T-helper 2 cell treated with Interferon-gamma antibody and Interleukin-4, amounts not matched to agents 5 μg/mL and 100 μg/mL, for 36 hours (primary cell): ENCODE results near the gene EDEM3.
"Not testable (repeated sequence)": the region's sequence is repeated elsewhere in the genome, so short reads cannot be mapped to it uniquely, and the experiment has no call there.

ENCODE experiments used
- DNase-seq: peaks from one replicate; pipeline ENCODE4 v3.0.0; 2021; ENCODE audit warnings: low spot score
- H3K27ac Mint-ChIP-seq: one replicate; pipeline ENCODE4 v1.8.0; 2021; ENCODE audit warnings: mild to moderate bottlenecking, mixed read lengths
- H3K27me3 Mint-ChIP-seq: one replicate; pipeline ENCODE4 v1.8.0; 2021; ENCODE audit warnings: low read depth, mixed read lengths
- H3K36me3 Mint-ChIP-seq: one replicate; pipeline ENCODE4 v1.8.0; 2021; ENCODE audit warnings: low read depth, mixed read lengths
- H3K4me1 Mint-ChIP-seq: one replicate; pipeline ENCODE4 v1.8.0; 2021; ENCODE audit warnings: low read depth, mixed read lengths
- H3K4me3 Mint-ChIP-seq: one replicate; pipeline ENCODE4 v1.8.0; 2022; ENCODE audit warnings: mild to moderate bottlenecking, moderate library complexity, mixed read lengths
- H3K9me3 Mint-ChIP-seq: one replicate; pipeline ENCODE4 v1.8.0; 2021; ENCODE audit warnings: mixed read lengths

EDEM3 gene

GRCh38 chr1:184785529-184785928, 30.9 kb upstream of the EDEM3 start:
- no peaks in the 10 kb centered on the region for H3K27me3 Mint-ChIP-seq
- no peak for DNase-seq
- peaks cover 27% of the 10 kb centered on the region for H3K36me3 Mint-ChIP-seq
- H3K4me3 Mint-ChIP-seq, result no peak overlapping the region
- peaks cover 40% of the 10 kb centered on the region for H3K9me3 Mint-ChIP-seq
- H3K4me1 Mint-ChIP-seq, result peaks cover 2% of the 10 kb centered on the region
- H3K27ac Mint-ChIP-seq, result no peak overlapping the region

- Mint-ChIP-seq H3K36me3 (peaks cover 23% of the 10 kb centered on the region), H3K9me3 (peaks cover 40% of the 10 kb centered on the region)
- H3K4me1 Mint-ChIP-seq, DNase-seq, H3K27ac Mint-ChIP-seq, H3K4me3 Mint-ChIP-seq, H3K27me3 Mint-ChIP-seq: not testable (repeated sequence)
These were observed 29.1 kb upstream of the EDEM3 start for GRCh38 chr1:184783723-184784122.

- no peak for DNase-seq
- Mint-ChIP-seq H3K9me3 (peaks cover 37% of the 10 kb centered on the region), H3K27ac (no peak overlapping the region), H3K36me3 (peaks cover 12% of the 10 kb centered on the region), H3K27me3 (no peaks in the 10 kb centered on the region), H3K4me3 (no peak overlapping the region), H3K4me1 (peaks cover 2% of the 10 kb centered on the region)
These were observed 27.3 kb upstream of the EDEM3 start for GRCh38 chr1:184781941-184782340.

- H3K4me3 Mint-ChIP-seq, result no peak overlapping the region
- no peak for DNase-seq
- no peaks in the 10 kb centered on the region for H3K4me1 Mint-ChIP-seq
- no peak overlapping the region for H3K27ac Mint-ChIP-seq
- H3K36me3 Mint-ChIP-seq, result peaks cover 2% of the 10 kb centered on the region
- H3K9me3 Mint-ChIP-seq, result no peaks in the 10 kb centered on the region
- peaks cover 9% of the 10 kb centered on the region for H3K27me3 Mint-ChIP-seq
These were observed 21.2 kb upstream of the EDEM3 start for GRCh38 chr1:184775885-184776284.

- H3K27ac Mint-ChIP-seq, result no peak overlapping the region
- H3K9me3 Mint-ChIP-seq, result no peaks in the 10 kb centered on the region
- peaks cover 2% of the 10 kb centered on the region for H3K36me3 Mint-ChIP-seq
- no peaks in the 10 kb centered on the region for H3K4me1 Mint-ChIP-seq
- peaks cover 10% of the 10 kb centered on the region for H3K27me3 Mint-ChIP-seq
- no peak for DNase-seq
- no peak overlapping the region for H3K4me3 Mint-ChIP-seq
These were observed 20.7 kb upstream of the EDEM3 start for GRCh38 chr1:184775329-184775728.

DNA sequence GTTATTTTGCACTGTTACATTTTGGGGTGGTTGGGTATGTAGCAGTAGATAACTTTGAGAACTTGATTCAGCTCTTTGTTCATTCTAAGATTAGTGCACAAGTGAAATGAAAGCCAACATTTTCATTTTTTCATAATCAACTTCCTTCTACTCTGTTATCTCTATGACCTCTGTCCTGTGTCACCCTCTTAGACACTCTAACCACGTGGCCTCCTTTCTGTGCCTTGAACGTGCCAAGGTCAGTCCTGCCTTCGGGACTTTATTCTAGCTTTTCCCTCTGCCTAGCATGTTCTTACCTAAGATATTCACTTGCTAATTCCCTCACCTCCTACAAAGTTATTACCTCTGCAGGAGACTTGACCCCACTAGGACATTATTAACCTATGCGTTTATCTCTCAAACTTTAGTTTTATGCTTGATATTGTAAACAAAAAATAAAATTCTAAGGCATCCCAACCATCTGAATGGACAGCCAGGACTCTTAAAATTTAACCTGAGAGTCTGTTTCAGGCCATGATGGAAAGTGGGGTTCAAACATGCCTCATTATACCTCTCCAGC, 19.2 kb upstream of the EDEM3 start:
- Mint-ChIP-seq H3K9me3 (no peaks in the 10 kb centered on the region), H3K27ac (no peak overlapping the region), H3K36me3 (peaks cover 2% of the 10 kb centered on the region)

GRCh38 chr1:184771190-184771691, 16.6 kb upstream of the EDEM3 start:
- no peaks in the 10 kb centered on the region for H3K4me1 Mint-ChIP-seq
- no peak for DNase-seq
- no peak overlapping the region for H3K27ac Mint-ChIP-seq
- H3K36me3 Mint-ChIP-seq, result peaks cover 2% of the 10 kb centered on the region
- no peaks in the 10 kb centered on the region for H3K9me3 Mint-ChIP-seq
- no peak overlapping the region for H3K4me3 Mint-ChIP-seq
- H3K27me3 Mint-ChIP-seq, result peaks cover 26% of the 10 kb centered on the region

More for the DNA sequence above, 19.2 kb upstream of the EDEM3 start:
- Mint-ChIP-seq H3K27me3 (peaks cover 19% of the 10 kb centered on the region), H3K4me1 (no peaks in the 10 kb centered on the region), H3K4me3 (no peak overlapping the region)
- no peak for DNase-seq

GRCh38 chr1:184770181-184770979, 15.7 kb upstream of the EDEM3 start:
- peaks cover 2% of the 10 kb centered on the region for H3K36me3 Mint-ChIP-seq
- H3K4me3 Mint-ChIP-seq, result no peak overlapping the region
- H3K4me1 Mint-ChIP-seq, result no peaks in the 10 kb centered on the region
- H3K27me3 Mint-ChIP-seq, result peaks cover 26% of the 10 kb centered on the region
- DNase-seq, result no peak
- no peak overlapping the region for H3K27ac Mint-ChIP-seq
- H3K9me3 Mint-ChIP-seq, result no peaks in the 10 kb centered on the region

GRCh38 chr1:184769241-184769640, 14.6 kb upstream of the EDEM3 start:
- Mint-ChIP-seq H3K9me3 (no peaks in the 10 kb centered on the region), H3K4me3 (no peak overlapping the region), H3K36me3 (no peaks in the 10 kb centered on the region), H3K4me1 (no peaks in the 10 kb centered on the region), H3K27me3 (peaks cover 23% of the 10 kb centered on the region), H3K27ac (no peak overlapping the region)
- DNase-seq, result no peak

GRCh38 chr1:184768467-184768866, 13.8 kb upstream of the EDEM3 start:
- H3K27me3 Mint-ChIP-seq, result peaks cover 22% of the 10 kb centered on the region
- H3K4me1 Mint-ChIP-seq, result no peaks in the 10 kb centered on the region
- H3K4me3 Mint-ChIP-seq, result no peak overlapping the region
- H3K27ac Mint-ChIP-seq, result no peak overlapping the region
- no peaks in the 10 kb centered on the region for H3K36me3 Mint-ChIP-seq
- H3K9me3 Mint-ChIP-seq, result no peaks in the 10 kb centered on the region
- no peak for DNase-seq

DNA sequence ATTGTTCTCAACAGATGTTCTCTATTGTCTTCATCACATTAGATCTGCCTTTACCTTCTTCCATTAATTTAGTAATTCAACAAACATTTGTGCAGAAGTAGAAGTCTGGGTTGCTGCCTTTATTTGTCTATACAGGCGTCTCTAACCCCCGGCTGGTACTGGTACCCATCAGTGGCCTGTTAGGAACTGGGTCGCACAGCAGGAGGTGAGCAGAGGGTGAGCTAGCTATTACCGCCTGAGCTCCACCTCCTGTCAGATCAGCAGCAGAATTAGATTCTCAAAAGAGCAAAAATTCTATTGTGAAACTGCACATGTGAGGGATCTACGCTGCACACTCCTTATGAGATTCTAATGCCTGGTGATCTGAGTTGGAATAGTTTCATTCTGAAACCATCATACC, 12.9 kb upstream of the EDEM3 start:
- Mint-ChIP-seq H3K27ac (no peak overlapping the region), H3K4me1 (no peaks in the 10 kb centered on the region), H3K9me3 (no peaks in the 10 kb centered on the region), H3K27me3 (peaks cover 25% of the 10 kb centered on the region), H3K36me3 (no peaks in the 10 kb centered on the region), H3K4me3 (no peak overlapping the region)
- no peak for DNase-seq

DNA sequence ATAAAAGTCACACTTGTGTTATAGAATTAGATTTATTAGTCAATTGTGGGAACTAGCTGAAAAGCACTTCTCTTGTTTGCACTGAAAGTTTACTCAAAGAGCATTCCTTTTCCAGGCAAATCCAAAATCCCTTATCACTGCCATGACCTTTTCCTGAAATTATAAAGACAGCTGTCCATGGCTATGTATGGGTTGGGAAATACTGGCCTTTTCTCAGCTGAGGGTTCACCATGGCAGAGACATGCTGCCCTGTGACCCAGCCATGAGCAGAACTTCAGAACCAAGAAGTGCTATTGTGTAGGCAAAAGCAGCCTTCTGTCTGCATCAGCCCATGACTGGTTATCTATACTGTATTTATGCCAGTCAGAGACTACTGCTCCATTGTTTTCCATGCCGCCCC, 9.8 kb upstream of the EDEM3 start:
- Mint-ChIP-seq H3K36me3 (no peaks in the 10 kb centered on the region), H3K27ac (no peak overlapping the region), H3K4me3 (no peak overlapping the region), H3K27me3 (peaks cover 22% of the 10 kb centered on the region), H3K4me1 (peaks cover 3% of the 10 kb centered on the region), H3K9me3 (no peaks in the 10 kb centered on the region)
- DNase-seq, result no peak

- H3K4me1 Mint-ChIP-seq, H3K4me3 Mint-ChIP-seq, H3K36me3 Mint-ChIP-seq, DNase-seq, H3K9me3 Mint-ChIP-seq, H3K27ac Mint-ChIP-seq: not testable (repeated sequence)
- H3K27me3 Mint-ChIP-seq, result peaks cover 21% of the 10 kb centered on the region
These were observed 8.9 kb upstream of the EDEM3 start for GRCh38 chr1:184763520-184763919.

DNA sequence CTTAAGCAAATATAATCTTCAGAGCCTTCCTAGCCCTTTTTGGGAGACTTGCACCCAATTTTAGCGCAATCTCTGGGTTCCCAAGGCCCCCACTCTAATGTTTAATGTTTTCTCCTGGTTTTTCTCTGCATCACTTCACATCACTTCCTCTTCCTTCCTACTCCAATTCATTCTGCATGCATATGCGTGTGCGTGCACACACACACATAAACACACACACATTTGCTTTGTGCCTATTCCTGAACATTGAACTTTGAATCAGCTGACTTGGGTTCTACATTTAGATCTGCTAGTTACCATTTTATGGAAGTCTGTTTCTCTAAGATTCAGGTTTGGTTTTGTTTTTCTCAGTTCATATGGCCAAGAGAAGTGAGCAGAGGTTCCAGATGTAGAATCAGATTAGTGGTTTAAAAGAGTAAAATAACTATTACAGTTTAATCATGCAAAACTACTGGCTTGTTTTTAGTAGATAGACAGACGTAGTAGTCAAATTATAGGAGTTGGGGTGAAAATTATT, 7.4 kb upstream of the EDEM3 start:
- H3K36me3 Mint-ChIP-seq, result no peaks in the 10 kb centered on the region
- no peak for DNase-seq
- H3K27me3 Mint-ChIP-seq, result peaks cover 27% of the 10 kb centered on the region
- peaks cover 3% of the 10 kb centered on the region for H3K4me1 Mint-ChIP-seq
- no peak overlapping the region for H3K4me3 Mint-ChIP-seq
- H3K27ac Mint-ChIP-seq, result no peak overlapping the region
- no peaks in the 10 kb centered on the region for H3K9me3 Mint-ChIP-seq
